GM12865 (cell line): ENCODE results near the gene C19orf33.

Source experiments
- DNase-seq: peaks from one replicate; pipeline ENCODE4 v3.0.0; 2010; ENCODE audit warnings: low read depth
- H3K4me3 ChIP-seq: 2 replicates; pipeline ENCODE4 v1.5.1; 2011; ENCODE audit warnings: mild to moderate bottlenecking, low read depth, low read length, control low read depth
- TF ChIP-seq, protein P1 (sequence below): IDR thresholded peaks from 2 replicates; pipeline ENCODE4 v1.5.1; 2011; ENCODE audit warnings: low read length, control low read depth, low read depth, inconsistent platforms; ENCODE audit not compliant: insufficient read depth; ENCODE audit errors: missing control alignments

C19orf33 gene

DNA sequence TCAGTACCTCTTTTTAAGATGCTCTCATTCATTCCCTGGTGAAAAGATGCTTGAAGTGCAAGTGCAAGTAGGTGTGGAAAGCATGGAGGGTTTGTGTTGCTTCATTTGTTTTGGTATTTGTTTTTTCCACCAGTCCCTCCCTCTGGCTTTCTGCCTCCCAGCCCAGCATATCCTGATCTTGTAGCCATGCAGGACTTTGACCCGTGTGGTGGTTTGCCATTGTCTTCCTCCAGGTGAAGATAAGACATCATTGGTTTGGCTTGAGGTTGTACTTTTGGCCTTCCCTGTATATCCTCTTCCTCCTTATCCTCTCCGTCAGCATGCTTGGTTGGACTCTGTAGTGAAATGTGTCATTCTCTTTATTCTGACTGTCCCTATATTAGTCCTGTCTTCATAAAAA lies 30.6 kb upstream of the C19orf33 start:
- no peak for DNase-seq
- H3K4me3 ChIP-seq: no peak overlapping the region
- TF ChIP-seq, protein P1, sequence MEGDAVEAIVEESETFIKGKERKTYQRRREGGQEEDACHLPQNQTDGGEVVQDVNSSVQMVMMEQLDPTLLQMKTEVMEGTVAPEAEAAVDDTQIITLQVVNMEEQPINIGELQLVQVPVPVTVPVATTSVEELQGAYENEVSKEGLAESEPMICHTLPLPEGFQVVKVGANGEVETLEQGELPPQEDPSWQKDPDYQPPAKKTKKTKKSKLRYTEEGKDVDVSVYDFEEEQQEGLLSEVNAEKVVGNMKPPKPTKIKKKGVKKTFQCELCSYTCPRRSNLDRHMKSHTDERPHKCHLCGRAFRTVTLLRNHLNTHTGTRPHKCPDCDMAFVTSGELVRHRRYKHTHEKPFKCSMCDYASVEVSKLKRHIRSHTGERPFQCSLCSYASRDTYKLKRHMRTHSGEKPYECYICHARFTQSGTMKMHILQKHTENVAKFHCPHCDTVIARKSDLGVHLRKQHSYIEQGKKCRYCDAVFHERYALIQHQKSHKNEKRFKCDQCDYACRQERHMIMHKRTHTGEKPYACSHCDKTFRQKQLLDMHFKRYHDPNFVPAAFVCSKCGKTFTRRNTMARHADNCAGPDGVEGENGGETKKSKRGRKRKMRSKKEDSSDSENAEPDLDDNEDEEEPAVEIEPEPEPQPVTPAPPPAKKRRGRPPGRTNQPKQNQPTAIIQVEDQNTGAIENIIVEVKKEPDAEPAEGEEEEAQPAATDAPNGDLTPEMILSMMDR: no peak

DNA sequence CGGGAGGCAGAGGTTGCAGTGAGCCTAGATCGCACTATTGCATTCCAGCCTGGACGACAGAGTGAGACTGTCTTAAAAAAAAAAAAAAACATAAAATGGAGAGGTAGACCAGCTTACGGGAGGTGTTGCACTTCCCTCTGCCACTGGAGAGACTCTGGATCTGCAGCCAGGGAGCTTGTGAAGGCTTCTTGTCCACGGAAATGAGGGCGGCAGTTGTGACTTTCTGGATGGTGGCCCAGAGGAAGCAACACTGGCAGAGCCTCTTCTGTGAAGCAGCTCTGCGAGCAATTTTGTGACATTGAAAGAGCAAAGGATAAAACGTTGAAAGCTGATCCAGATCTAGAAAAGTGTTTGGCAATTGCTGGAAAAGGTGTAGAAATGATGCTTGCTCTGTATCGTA lies 29.3 kb upstream of the C19orf33 start:
- TF ChIP-seq, protein P1: no peak
- no peak for DNase-seq
- no peak overlapping the region for H3K4me3 ChIP-seq

DNA sequence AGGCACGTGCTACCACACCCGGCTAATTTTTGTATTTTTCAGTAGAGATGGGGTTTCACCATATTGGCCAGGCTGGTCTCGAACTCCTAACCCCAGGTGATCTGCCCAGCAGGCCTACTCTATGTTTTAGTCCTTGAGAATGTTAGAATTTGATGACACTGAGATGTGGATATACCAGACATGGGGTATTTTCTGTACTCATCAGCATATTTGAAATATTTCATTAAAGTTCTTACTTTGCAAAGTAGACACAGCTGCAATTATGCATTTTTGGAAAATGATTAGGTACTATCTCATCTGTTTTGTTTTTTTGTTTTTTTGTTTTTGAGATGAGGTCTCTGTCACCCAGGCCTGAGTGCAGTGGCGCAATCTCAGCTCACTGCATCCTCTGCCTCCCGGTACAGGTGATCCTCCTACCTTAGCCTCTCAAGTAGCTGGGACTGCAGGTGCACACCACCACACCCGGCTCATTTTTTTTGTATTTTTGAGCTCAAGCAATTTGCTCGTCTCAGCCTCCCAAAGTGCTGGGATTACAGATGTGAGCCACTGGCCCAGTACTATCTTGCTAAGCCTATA lies 27.0 kb upstream of the C19orf33 start:
- TF ChIP-seq, protein P1: no peak

GRCh38 chr19:38277549-38277948 lies 26.5 kb upstream of the C19orf33 start:
- TF ChIP-seq, protein P1: no peak
- no peak overlapping the region for H3K4me3 ChIP-seq
- no peak for DNase-seq

More for the DNA sequence above, 27.0 kb upstream of the C19orf33 start:
- no peak for DNase-seq
- no peak overlapping the region for H3K4me3 ChIP-seq

DNA sequence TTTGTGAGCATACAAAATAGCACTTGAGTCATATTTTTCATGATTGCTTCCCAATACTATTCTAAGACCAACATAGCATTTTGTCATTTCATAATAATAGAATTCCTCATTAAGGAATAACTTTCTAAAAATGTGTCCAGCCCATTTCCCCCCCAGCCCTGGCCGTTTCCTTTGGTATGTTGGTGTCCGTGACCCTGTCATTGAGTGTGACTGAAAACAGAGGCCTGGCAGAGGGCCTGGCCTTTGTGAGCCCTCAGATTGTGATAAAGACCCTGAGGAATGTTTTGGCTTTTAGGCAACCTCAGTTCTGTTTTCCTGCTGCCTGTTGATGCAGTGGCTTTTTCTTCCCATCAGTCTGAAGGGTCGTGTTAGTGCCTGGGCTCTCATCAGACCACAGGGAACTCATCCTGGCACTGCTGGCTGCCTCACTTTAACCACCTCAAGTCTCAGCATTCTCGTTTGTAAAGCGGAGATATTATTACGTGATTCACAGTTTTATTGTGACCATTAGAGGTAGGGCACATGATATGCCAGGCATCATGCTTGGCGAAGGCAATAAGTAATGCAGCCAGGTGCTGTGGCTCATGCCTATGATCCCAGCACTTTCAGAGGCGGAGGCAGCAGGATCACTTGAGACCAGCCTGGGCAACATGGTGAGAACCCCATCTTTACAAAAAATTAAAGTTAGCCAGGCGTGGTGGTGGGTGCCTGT lies 25.9 kb upstream of the C19orf33 start:
- TF ChIP-seq, protein P1: no peak
- no peak overlapping the region for H3K4me3 ChIP-seq
- no peak for DNase-seq

GRCh38 chr19:38278751-38279150 lies 25.3 kb upstream of the C19orf33 start:
- TF ChIP-seq, protein P1: no peak
- H3K4me3 ChIP-seq: no peak overlapping the region
- no peak for DNase-seq
